ENCODE results near the gene LTO1.
"Not testable (repeated sequence)": the region's sequence is repeated elsewhere in the genome, so short reads cannot be mapped to it uniquely, and the experiment has no call there.

Gene LTO1

DNA sequence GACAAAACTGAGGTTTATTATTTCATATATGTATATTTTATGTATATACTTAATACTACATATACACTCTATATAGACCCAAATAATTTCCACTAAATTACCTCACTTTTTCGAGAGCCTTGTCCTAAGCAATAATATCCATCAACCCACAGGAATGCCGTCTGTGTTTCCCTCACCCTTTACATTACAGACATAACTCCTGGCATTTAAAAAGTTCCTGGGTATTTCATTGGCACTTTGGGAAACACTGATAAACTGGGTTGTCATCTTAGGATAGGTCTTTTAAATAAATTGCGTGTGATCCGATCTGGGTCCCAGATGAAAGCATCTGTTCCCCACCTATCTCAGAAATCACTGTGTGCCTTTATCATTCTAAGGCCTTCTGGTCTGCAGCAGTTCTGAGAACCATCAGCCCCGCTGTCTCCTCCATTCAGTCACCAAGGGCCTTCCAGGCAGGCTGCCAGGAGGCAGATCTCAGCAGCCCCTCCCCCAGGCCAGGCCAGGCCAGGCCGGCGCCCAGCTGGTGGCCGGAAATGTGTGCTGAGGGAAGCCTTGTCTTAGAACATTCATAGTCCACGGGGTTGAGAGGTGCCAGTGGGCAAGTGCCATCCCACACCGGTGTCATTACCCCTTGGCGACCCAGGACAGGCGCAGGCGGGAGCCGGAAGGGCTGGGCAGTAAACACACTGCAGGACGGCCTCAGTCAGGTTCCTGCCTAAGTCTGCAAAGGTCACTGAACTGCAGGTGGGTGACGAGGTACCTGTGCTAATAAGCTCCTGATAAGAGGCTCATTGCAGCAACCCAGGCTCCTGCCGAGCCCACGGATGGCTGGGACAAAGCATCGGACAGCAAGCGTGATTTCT, 25.4 kb upstream of the LTO1 start:
- peak; percentile 37 for DNase-seq

DNA sequence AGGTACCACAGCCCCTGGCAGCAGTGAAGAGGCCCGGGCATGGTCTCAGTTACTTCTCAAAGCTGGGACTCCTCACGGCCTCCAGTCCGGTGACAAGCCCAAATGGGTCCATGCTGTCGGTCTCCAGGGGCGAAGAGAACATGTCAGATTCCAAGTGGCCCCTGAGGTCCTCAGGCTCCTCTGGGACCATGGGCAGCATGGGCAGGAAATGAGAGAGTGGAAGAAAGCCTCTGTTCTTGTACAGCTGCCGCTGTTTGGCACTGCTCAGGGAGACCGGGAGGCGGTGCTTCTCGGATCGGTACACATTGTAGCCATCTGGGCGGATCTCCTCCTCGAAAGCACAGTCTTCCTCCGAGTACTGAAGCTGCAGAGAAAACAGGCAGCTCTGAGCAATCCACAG, 24.1 kb upstream of the LTO1 start:
- DNase-seq: peak; percentile 47

DNA sequence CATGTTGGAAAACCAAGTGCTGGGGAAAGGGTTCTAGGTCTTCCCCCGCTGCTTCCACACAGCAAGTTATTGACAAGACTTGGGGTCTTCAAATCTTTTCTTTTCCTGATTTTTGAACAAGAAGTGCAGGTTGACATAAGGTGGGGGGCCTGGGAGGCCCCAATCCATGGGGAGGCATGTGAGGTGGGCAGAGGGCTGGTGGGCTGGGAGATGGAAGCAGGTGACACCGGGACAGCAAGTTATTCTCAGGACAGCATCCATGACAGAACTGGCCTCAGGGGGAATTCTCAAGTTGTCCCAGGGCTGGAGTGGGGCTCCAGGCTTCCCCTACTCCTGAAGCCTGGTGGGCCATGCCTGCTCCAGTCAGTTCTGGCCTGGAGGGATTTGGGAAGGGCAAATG, 23.2 kb upstream of the LTO1 start:
- DNase-seq: no peak

DNA sequence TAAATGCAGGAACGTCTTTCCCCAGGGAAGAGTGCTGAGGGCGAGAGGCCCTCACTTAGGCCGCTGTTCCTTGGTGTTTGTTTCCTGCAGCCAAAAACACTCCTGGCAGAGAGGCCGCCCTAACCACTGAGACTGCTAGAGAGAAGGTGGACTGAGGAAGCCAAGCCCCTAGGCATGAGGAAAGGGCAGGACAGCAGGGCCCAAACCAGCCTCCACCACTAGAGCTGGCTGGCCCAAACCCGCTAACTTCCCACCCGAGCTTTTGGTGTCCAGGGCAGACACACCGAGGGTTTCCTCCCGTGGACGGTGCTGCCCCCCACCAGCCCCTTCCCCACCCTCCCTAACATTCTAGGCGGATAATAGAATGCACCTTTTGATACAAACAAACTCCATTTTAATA, 22.7 kb upstream of the LTO1 start:
- DNase-seq: no peak

DNA sequence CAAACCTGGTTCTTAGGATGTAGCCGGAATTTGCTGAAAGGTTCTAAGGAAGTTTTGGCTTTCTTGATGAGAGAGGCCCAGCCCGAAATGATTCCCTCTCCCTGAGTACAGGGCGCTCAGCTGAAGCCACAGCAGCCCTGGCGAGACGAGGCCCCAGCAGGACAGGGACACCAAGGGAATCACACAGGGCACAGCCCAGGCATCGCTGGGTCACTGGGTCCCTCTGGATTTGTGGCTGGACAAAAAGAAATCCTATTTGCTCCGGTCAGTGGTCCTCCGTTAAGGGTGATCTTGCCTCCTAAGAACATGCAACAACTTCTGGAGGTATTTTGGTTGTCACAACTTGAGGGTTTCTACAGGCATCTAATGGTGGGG, 22.3 kb upstream of the LTO1 start:
- no peak for DNase-seq

DNA sequence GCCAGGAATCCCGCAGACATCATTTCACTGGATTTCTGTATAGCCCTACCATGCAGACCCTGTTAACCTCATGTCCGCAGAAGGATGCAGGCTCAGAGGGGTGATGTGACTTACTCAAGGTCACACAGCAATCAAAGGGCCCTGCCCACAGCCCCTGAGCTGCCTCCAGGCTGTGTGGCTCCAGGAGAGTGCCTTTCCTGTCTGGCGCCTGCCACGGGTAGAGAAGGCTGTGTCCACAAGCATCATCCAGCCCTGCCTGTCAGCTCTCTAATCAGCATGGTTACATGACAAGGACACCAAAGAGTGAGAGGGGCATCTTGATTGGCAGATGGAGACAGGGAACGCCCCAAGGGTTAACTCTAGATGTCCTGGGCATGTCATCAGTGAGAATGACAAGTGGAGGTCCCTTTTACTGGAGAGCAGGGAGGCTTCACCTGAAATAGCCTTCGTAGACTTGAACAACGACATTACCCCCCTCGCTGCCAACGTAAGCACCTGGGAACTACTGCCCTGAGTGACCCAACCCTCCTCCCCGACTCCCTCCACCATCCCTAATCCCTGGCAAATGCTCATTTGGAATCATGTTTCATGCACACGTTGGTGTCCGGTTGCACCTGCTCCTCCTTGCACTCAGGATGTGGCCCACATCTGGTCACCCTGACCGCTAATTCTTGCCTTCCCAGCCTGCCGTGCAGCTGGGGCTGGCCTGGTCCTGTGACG, 21.8 kb upstream of the LTO1 start:
- DNase-seq: peak; percentile 62

DNA sequence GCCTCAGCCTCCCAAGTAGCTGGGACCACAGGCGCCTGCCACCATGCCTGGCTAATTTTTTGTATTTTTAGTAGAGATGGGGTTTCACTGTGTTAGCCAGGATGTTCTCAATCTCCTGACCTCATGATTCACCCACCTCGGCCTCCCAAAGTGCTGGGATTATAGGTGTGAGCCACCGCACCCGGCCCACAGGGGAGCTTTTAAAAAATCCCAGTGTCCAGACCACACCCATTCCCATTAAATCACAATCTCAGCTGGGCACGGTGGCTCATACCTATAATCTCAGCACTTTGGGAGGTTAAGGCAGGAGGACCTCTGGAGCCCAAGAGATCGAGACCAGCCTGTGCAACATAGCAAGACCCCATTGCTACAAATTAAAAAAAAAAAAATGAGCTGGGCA, 20.8 kb upstream of the LTO1 start:
- DNase-seq: not testable (repeated sequence)

DNA sequence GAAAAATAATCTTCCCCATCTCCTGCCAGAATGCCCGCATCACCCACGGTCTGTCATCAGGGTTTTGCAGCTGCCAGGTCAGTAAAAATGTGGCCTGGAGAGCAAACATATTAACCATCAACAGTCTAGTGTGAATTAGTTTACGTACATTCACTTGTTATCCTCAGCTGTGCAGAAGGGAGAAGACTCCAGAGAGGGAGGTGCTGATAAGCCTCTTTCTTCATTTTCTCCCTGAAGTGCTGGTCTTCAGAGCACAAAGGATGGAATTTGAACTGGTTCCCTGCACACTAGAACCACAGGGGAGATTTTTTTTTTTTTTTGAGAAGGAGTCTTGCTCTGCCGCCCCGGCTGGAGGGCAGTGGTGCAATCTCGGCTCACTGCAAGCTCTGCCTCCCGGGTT, 20.4 kb upstream of the LTO1 start:
- DNase-seq: no peak

DNA sequence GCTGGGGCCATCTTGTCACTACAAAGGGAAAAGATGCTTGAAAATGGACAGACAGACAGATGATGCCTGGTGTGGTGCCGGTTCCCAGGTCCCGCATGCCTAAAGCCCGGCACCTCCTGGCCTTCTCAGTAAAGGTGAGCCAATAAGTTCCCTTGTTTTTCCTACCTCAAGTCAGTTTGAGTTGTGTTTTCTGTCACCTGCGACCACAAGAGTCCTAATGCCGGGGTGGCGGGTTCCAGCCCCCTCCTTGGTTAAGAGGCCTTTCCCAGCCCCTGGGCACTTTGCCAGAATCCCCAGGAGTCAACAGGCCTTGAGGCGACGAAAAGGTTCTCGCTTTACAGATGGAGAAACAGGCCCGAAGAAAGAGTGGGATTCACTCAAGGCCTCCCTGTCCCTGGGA, 19.6 kb upstream of the LTO1 start:
- no peak for DNase-seq

DNA sequence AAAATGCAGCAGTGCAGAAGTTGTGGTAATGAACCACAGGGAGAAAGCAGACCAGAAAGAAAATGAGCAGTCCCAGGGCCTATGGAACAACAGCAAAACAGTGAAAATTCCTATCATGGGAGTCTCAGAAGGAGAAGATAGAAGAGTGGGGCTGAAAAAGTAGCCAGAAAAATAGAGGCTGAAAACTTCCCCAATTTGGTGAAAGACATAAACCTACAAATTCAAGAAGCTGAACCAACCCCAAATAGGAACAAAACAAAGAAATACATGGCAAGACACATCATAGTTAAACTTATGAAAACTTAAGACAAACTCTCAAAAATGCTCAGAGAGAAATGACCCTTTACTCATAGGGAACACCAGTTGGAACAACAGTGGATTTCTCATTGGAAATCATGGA, 17.3 kb upstream of the LTO1 start:
- DNase-seq: no peak

DNA sequence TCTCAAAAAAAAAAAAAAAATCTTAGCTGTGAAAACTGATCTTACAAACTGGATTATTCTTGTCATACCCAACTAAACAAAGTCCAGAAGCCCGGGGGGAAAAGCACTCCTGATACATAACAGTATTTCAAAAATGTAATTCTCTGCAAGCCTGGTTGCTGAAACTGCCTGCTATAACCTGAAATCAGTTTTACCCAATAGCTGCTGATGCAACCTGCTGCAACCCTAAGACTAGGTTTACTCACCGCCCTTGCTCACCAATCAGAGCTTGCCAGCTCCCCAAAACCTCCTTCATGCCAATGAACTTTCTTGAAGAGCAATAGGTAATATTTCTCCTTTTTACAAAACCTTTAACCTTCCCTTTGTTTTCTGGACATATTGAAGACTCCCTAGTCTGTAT, 16.3 kb upstream of the LTO1 start:
- DNase-seq: no peak

DNA sequence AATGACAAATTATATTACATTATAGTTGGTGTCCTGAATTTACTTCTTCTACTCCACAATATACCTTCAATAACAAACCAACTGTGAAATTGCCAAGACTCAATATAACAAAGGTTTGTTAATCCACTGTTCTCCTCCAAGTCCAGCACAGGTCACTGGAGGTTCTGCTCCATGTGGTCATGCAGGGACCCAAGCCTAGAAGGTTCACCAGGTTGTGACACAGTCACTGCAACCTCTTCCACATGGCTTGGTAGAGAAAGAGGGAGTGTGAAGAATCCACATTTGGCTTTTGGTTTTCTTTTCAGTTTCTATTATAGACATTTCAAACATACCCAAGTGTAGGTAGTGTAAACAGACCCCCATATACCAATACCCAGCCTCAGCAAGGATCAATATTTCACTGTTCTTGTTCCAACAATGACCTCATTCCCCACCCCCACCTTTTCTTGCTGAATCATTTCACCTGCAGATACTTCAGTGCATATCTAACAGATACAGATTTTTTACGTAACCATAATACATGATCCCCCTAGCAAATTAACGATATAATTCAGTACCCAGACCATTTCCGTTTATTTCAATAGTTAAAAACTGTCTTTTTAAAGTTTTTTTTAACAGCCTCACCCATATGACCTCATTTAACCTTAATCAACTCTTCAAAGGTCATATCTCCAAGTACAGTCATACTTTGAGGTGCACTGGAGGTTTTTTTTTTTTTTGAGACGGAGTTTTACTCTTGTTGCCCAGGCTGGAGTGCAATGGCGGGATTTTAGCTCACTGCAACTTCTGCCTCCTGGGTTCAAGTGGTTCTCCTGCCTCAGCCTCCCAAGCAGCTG, 14.5 kb upstream of the LTO1 start:
- no peak for DNase-seq

DNA sequence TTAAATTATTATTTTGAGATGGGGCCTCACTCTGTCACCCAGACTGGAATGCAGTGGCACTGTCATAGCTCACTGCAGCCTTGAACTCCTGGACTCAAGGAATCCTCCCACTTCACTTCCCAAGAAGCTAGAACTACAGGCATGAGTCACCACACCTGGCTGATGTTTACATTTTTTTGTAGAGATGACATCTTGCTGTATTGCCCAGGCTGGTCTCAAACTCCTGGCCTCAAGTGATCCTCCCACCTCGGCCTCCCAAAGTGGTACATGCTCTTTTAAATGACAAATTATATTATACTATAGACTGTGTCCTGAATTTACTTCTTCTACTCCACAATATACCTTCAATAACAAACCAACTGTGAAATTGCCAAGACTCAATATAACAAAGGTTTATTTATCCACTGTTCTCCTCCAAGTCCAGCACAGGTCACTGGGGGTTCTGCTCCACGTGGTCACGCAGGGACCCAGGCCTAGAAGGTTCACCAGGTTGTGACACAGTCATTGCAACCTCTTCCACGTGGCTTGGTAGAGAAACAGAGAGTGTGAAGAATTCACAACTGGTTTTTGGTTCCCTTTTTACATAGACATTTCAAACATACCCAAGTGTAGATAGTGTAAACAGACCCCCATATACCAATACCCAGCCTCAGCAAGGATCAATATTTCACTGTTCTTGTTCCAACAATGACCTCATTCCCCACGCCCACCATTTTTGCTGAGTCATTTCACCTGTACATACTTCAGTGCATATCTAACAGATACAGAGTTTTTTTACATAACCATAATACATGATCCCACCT, 13.0 kb upstream of the LTO1 start:
- not testable (repeated sequence) for DNase-seq

DNA sequence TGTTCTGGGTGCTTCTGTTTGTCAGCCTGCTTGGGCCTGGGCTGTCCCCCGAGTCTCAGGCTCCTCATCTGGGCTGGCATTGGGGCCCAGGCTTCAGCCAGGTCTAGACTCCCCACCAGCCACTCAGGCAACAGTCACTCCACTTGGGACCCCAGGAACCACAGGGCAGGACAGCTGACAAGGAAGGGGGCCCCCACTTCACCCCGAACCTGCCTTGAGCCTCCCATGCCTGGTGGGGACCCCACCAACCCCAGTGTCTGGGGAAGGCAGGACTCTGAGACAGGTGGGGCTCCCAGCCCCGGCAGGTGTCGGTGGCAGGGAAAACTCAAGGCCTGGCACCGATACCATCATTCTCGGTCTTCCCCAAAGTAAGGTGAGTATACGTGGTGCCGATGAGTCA, 11.7 kb upstream of the LTO1 start:
- DNase-seq: no peak

DNA sequence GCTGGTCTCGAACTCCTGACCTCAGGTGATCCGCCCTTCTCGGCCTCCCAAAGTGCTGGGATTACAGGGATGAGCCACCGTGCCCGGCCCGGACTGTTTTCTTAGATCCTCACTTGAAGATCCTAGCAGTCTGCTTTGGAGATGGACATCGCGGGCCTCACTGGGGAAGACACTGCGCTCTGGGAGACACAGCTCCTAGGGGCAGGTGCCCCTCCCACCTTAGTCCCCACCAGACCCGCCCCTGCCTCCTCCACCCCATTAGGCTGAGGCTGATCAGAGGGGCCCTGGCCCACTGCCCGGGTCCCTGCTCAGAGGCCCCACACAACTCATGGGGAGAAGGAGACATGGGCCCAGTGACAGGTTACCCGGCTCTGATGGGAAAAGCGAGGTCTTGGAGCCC, 11.3 kb upstream of the LTO1 start:
- no peak for DNase-seq

DNA sequence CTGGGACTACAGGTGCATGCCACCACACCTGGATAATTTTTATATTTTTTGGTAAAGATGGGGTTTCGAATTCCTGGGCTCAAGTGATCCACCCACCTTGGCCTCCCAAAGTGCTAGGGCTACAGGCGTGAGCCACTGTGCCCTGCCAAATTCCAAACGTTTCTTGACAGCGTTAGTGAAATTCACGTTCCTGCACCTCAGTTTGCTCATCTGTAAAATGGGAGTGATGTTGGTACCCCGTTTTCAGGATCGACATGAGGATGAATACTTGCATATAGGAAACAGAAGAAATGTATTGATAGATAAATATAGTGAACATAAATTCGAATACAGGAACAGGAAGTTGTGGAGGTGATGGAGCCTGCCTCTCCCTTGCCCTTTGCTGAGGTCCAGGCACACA, 10.2 kb upstream of the LTO1 start:
- DNase-seq: no peak

DNA sequence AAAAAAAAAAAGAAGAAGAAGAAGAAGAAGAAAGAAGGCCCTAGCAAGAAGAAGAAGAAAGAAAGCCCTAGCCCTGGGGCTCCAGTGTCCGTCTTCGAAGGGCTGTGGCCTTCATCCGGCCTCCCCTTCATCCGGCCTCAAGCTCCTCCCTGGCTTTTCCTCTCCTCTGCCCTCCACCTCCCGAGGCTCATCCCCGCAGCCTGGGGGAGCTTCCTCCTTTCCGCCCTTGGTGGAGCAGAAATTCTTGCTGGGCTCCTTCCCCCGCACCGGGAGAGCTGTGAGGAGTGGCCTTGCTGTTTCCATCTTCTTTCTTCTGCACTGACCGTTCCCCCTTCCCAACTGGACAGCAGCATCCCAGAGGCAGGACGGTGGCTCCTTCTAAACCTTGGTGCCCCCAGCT, 9.5 kb upstream of the LTO1 start:
- no peak for DNase-seq

DNA sequence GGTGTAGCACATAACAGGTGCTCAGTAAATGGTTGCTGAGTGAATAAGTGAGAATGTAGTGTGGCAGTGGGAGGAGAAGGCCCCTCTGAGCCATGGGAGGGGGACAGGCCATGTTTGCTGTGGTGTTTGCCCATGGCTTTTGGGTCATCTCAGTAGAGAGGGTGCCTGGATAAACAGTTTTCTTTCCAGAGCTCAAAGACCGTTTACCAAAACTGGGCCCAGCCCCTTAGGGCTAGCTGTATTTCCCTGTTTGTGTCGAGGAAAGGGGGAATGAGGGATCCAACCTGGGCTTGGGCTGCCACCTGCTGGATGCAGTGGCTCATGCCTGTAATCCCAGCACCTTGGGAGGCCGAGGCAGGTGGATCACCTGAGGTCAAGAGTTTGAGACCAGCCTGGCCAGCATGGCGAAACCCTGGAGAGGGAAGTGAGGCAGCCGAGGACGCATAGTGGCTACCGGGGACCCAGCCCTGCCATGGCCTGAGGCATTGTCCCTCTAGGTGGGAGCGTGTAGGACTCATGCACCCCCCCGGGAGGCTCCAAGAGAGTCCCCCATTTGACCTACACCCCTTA, 8.7 kb upstream of the LTO1 start:
- no peak for DNase-seq

DNA sequence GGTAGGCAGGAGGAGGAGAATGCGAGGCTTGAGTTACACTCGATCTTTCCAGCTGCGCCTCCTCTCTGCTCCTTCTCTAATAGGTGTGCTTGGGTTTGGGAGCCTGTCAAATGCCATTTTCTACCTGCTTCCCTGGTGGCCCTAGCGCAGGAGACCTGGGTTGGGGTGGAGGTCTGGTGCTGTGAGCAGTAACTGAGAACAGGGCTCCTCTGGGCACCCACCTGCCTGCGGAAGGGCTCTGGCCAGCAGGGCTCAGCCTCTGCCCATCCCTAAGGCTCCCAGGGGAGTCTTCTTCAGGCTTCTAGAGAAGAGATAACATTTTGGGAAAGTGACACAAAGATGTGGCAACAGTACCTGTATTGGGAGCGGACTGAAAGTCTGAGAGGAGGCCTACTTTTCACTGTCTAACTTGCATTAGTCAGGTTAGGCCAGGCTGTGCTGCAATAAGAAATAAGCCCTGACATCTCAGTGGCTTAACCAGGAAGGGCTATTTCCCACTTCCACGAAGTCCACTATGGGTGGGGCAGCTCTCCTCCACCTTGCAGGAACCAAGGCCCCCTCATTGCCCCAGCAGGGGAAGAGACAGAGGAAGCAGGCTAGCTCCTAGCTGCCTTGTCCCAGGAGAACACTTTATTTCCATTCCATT, 7.7 kb upstream of the LTO1 start:
- no peak for DNase-seq

DNA sequence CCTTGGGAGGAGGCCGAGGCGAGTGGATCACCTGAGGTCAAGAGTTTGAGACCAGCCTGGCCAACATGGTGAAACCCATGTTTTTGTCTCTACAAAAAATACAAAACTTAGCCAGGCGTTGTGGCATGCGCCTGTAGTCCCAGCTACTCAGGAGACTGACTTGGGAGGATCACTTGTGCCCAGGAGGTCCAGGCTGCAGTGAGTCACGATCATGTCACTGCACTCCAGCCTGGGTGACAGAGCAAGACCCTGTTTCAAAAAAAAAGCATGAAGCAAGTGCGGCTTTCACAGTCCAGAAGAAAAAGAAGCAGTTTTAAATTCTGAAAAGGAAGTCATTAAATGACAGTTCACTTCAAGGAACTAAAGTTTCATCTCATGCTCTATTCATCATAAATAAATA, 7.1 kb upstream of the LTO1 start:
- no peak for DNase-seq

DNA sequence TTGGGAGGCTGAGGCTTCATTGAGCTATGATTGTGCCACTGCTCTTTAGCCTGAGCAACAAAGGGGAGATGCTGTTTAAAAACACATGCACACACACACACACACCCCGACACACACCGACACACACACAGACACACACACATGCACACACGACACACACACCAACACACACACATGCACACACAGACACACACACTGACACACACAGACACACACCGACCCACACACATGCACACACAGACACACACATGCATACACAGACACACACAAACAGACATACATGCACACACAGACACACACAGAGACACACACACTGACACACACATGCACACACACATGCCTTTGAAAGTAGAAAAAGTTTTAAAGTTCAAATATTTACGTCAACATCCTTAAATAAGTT, 5.5 kb upstream of the LTO1 start:
- no peak for DNase-seq

DNA sequence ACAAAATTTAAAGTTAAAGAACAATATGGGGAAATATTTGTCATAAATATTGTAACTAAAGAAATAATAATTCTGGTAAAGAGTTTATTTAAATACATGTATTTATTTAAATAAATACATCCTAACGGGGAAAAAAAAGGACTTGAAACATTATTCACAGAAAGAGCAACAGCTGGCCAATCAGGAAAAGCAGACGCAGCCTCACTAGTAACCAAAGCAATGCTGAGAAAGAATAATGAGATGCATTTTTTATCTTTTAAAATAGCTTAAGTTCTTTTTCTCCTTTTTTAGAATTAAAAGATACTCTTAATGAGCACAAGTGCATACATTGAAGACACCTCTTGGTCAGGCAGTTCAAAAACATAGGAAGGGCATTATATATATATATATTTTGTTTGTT, 2.6 kb upstream of the LTO1 start:
- no peak for DNase-seq

Data from NCI-H524 treated with DMSO at 0.1 percent for 48 hours (cell line).